GM21529 (cell line): ENCODE data around the gene ST6GALNAC3.

Experiments
- ATAC-seq: cut with Tn5 transposase; IDR thresholded peaks from one replicate; pipeline ENCODE4 v1.9.1; 2021; ENCODE audit not compliant: unreplicated experiment

Gene ST6GALNAC3

GRCh38 chr1:76279101-76279748 is 204.7 kb downstream of the ST6GALNAC3 start:
- no peak for ATAC-seq

GRCh38 chr1:76281306-76281705 is 206.8 kb downstream of the ST6GALNAC3 start:
- no peak for ATAC-seq

DNA sequence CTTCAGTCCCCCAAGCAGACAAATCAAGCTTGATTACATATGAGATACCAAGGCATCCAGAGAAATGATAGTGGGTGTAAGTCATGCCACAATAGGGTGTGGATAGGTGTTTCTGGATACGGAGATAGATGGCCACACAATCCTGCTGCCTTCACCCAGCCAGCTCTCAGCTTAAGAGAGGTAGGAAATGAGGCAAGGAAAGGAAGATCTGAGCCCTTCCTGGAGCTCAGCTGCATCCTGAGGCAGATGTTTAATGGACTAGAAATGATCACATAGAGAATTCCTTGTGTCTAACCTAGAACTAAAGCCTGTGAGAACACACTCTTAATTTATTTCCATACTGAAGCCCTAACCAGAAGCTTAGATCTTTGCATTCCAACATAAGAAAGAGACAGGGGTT is 210.3 kb downstream of the ST6GALNAC3 start:
- no peak for ATAC-seq

DNA sequence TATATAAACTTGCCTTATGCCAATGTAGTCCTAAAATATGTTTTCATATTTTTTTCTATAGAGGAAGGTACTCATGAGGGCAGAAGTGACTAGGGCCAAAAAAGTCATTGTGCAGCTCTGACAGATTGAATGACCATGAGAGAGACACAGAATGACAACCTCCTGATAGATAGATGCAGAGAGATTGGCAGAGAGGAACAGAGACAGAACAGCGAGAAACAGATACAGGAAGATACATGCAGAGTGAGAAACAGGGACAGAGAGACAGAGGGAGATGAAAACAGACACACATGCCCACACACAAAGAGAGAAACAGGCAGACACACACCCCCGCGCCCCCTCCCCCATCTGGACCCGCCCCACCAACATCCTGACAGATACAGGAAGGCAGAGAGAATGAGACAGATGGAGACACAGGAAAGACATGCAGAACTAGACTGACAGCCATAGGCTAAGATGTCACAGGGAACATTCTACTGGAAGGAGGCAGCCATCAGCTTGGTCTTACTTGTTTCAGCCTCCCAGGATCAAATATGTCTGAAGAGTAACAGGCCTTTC is 211.1 kb downstream of the ST6GALNAC3 start:
- no peak for ATAC-seq

- ATAC-seq: no peak
Observed at GRCh38 chr1:76287917-76288316, 213.4 kb downstream of the ST6GALNAC3 start.

DNA sequence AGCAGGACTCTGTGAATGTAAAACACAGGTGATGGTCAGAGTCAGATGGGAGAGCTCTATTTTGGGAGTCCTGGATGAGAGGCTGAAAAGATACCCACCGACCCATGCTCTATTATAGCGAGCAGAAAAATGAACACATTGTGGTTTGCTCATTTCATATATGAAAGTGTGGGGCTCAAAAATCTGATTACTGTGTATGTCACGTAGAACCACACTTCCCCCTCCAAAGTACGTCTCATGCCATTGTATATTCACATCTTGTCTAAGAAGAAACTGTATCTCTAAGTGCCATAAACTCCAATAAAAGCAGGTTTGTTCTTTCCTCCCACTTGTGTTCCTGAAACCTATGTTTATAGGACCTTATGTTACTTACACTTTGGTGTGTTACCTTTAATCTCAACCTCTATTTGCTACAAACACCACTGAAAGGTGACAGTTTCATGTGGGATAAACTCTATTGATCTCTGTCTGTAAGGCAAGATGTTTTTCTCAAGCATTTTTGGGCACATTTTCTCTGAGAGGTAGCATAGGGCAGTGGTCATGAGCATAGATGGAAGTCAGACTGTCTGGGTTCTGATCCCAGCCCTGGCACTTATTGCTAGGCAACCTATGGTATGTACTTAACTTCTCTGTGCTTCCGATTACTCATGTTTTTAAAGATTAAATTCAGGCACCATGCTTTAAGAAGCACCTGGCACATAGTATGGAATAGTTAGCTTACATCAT is 214.4 kb downstream of the ST6GALNAC3 start:
- ATAC-seq: no peak

DNA sequence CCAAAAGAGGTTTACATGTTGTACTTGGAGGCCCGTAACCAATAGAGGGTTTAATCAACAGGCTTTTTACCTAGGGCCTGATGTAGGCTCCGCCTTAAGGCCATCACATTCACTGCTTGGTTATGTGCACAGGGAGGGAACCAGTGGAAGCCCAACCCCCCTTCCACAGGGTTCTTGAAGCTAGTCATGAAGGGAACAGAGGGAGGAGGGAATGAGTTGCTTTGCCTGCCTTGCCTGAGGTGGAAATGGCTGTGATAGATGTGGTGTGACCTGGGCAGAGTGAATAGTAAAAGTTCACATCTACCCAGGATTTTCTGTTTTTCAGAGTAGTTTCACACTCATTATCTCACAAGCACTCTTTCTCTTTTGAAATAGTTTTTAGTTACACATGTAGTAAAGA is 215.1 kb downstream of the ST6GALNAC3 start:
- ATAC-seq: no peak

DNA sequence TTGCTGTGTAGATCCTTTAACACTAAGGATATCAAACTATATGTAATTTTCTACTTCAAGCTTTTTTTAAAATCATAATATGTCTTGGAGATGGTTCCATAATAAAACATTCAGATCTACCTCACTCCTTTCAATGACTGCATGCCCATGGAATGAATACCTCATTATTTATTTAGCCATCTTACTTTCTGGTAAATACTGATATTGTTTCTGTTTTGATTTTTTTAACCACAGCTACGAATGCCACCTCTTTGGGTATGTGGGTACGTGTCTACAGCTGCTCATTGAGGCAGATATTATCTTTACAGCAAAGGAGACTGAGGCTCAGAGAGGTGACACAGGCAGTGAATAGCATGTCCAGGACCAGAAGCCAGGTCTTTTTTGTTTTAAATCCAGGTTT is 215.7 kb downstream of the ST6GALNAC3 start:
- no peak for ATAC-seq

DNA sequence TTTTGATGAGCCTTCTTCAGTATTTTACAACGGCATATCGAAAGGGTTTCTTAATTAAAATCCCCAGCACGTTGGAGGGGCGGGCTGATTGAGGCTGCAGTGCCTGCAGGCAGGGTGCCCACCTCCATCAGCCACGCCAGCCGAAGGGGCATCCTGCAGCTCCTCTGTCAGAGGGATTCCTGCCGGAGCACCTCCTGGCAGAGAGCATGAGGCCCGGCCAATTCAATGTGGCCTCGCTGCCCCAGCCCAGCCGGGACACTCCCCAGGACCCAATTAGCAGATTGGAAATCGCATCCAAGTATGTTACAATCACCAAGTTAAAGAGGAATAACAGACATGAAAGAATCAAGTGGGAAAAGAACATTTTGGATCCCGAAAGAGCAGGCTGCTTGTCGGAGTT is 216.6 kb downstream of the ST6GALNAC3 start:
- ATAC-seq: no peak

DNA sequence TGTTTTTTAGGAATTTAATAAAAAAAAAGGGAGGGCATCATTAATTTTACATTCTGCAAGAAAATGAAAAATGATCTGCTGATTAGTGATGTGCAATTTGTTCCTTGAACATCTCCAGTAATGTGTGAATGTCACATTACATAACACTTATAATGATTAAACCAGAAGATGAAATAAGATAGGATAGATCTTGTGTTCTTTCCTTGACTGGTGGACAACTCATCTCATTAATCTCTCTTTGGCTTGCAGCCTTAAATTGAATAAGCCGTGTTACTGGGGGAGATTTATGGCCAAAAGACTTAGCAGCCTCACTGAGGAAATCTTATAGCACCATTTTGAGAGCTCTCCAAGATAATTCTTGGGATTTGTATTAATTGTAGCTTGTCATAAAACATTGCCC is 217.2 kb downstream of the ST6GALNAC3 start:
- ATAC-seq: no peak

DNA sequence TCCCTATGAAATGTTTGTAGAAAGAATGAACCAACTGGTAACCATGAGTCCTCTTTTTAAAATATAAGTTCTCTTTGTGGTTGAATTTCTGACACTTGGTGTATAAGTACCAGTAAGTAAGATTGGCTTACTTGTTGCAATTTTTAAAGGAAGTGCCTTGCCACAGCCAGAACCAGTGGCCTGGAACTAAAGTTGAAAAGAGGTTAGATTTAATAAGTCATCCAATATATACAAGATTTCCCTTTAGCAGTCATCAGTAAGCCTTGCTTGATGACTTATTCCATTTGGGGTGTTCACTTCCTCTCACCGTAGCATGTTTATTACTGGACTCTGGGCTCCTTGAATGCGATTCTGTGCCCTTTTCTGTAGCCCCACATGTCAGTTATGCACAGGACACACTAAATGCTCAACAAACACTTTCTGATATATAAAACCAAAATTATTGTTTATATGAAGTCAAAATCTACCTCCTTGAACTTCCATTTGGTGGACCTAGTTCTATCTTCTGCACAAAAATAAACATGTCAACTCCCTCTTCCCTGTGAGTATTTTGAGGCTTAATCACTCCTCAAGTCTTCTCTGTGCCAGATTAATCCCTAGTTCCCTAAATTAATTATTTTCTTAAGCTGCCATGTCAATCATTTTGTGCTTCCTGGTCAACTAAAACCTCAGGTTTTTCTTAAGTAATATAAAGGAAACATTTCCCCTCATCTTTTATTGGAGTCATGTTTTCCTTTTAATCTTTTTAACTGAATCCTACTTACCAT is 218.1 kb downstream of the ST6GALNAC3 start:
- ATAC-seq: peak; percentile 49

DNA sequence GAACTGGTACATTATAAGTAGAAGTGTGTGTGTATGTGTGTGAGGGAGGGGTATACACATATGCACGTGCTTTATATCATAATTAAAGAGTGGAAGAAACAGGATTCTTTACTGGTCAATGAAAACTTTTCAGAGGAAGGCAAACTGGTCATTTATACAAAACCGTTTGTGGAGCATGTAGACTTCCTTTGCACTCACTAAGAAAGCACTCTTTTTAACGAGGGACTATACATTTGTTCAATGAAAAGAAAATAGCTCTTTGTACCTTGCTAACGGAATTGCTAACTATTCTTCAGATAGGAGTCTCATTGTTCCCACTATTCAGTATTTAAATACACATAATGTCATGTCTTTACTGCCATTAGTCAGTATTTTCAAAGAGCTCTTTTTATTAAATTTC is 219.3 kb downstream of the ST6GALNAC3 start:
- no peak for ATAC-seq

DNA sequence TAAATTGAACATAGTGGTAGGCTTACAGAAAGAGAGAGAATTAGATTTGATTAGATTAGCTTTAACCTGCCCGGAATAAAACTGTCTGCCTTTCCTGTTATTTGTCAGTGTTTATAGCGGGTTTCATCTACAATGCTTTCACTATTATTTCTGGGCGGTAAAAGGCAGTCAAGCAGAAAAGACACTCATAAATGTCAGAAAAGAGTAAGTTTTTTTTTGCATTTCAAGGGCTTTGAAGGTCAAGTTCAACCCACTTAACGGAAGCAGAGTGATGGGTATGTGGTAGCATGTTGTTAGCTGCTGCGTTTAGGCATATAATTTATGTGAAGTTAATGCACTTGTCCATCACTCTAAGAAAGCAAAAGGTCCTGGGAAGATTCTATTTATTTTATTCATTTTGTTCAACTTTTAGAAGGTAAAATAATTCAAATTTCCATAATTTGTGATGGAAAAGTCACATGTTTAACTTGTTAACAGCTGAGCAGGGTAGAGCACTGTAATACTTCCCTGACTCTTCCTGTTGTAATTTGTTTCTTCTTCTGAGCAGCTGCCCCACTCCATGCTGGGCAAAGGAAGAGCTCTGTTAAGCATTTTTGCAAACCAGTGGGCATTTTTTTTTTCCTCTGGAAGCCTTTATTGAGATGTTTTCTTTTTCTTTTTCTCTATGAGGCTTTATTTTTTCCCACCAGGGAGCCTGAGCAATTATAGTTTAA is 220.1 kb downstream of the ST6GALNAC3 start:
- peak; percentile 83 for ATAC-seq

GRCh38 chr1:76298399-76298798 is 223.9 kb downstream of the ST6GALNAC3 start:
- no peak for ATAC-seq

DNA sequence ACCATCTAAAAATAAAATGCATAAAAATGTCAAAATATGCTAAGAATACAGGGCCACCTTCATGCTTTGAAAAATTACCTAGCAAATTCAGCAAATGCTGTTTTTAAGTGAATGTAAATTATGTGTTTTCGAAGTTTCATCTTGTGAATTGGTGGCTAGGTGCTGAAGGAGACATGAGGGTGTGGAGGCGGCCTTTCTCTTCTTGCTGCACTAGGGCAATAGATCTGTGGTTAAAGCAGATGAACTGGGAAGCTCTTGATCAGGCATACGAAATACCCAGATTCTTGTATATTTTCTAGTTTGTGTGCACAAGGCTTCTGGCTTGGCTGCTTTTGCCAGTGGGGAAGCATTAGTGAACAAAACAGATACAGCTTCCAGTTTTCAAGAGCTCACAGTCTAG is 224.5 kb downstream of the ST6GALNAC3 start:
- no peak for ATAC-seq

- ATAC-seq: no peak
Observed at GRCh38 chr1:76300556-76300955, 226.0 kb downstream of the ST6GALNAC3 start.

DNA sequence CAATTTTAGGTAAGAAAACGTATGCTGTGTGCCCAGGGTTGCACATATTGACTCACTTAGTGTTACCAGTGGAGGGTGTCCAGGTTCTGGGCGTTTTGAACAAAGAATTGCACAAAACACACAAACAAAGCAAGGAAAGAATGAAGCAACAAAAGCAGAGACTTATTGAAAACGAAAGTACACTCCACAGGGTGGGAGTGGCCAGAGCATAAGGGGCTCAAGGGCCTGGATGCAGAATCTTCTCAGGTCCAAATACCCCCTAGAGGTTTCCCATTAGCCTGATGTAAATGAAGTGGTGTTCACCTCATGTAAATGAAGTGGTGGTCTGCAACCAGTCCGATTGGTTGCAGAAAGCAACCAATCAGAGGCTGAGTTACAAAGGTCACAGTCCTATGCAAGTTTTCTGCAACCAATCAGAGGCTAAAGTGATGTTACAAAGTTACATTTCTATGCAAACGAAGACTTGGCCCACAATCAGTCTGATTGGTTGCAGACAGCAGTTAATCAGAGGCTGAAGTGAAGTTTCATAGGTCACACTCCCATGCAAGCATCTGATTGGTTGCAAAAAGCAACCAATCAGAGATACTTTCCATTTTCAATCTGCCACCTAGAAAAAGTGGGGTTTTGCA is 228.3 kb downstream of the ST6GALNAC3 start:
- ATAC-seq: no peak

- no peak for ATAC-seq
Observed at GRCh38 chr1:76303340-76303717, 228.8 kb downstream of the ST6GALNAC3 start.

- no peak for ATAC-seq
Observed at GRCh38 chr1:76313304-76313703, 238.8 kb downstream of the ST6GALNAC3 start.

GRCh38 chr1:76314730-76315129 is 240.2 kb downstream of the ST6GALNAC3 start:
- no peak for ATAC-seq
